ENCODE data around the gene ZBTB49. TPM values are rescaled to one million over a fixed set of nuclear protein-coding genes. Genes with fewer than 3 reads are reported as not detected.

The ZBTB49 gene, protein sequence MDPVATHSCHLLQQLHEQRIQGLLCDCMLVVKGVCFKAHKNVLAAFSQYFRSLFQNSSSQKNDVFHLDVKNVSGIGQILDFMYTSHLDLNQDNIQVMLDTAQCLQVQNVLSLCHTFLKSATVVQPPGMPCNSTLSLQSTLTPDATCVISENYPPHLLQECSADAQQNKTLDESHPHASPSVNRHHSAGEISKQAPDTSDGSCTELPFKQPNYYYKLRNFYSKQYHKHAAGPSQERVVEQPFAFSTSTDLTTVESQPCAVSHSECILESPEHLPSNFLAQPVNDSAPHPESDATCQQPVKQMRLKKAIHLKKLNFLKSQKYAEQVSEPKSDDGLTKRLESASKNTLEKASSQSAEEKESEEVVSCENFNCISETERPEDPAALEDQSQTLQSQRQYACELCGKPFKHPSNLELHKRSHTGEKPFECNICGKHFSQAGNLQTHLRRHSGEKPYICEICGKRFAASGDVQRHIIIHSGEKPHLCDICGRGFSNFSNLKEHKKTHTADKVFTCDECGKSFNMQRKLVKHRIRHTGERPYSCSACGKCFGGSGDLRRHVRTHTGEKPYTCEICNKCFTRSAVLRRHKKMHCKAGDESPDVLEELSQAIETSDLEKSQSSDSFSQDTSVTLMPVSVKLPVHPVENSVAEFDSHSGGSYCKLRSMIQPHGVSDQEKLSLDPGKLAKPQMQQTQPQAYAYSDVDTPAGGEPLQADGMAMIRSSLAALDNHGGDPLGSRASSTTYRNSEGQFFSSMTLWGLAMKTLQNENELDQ
- total RNA-seq (10 to 100 TPM in 3 of 7 donors, 1 to 10 TPM in 4; 5.5 to 13.4 (median 9.6) TPM), polyA plus RNA-seq (1 to 10 TPM; 5.7 to 6.0 TPM)
- long read RNA-seq, donor 1, partial matches to known transcripts: 11 of 29 reads
- long read RNA-seq, donor 1, other reads (novel, unspliced or antisense): 16 of 29 reads
- long read RNA-seq, donor 2, partial matches to known transcripts: 0 of 1 reads
- long read RNA-seq, donor 2, other reads (novel, unspliced or antisense): 0 of 1 reads
- long read RNA-seq, donor 3, partial matches to known transcripts: 0 of 8 reads
- long read RNA-seq, donor 3, other reads (novel, unspliced or antisense): 7 of 8 reads

DNA sequence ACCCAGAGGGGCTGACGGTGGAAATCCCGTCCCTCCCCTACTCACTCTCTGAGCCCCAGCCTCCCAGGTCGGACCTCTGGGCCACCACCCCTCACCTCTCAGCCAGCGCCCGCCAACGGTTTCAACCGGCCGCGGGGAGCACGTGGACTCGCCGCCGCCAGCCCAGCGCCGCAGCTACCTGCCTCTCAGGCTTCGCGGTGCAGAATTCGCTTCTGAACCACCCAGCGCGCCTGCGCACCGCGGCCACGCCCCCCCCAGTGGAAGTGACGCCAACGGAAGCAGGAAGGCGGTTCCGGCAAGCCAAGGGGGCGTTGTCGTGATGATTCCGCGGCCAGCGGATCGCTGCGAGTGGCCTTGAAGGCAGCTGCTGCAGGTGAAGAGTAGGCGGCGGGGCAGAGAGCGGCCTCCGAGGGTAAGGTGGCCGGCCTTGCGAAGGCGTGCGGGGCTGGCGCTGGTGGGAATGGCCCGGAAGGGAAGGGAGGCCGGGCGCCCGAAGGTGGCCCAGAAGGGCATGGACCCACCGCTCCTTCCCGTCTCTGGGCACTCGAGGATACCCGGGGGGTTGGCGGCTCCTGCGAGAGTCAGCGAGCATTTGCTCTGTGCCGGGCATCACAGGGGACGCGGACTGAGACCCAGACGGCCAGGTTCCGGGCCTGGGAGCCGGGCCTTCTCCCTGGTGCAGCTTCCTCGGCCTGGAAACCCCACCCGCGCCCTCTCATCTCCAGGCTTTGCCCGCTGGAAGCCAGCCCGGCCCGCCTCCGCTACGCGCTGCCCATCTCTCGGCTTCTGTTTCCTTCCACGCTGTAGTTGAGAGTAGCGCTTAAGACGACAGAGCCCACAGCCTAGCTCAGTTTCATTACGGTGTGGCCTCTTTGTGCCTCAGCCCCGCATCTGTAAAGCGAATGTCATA, at the start of gene ZBTB49, which contains the start of gene LYAR:
ZBTB49 (plus strand) TSS at position 311 of the 910 bp plus-strand sequence. CDS start 9,695 bp downstream, outside the sequence.
LYAR (minus strand) TSS at position 214 of the 910 bp plus-strand sequence. CDS start 6,412 bp downstream, outside the sequence.
- Histone ChIP-seq H3K36me3 (no peaks in the 10 kb centered on the region), H3K27me3 (no peaks in the 10 kb centered on the region), H3K27ac (peak within 1 kb of the TSS; percentile 36 to 77), H3K4me3 (peak within 1 kb of the TSS; percentile 76), H3K4me1 (ENCODE audit: insufficient read depth) (peaks cover 13% of the 10 kb centered on the region), H3K9me3 (no peaks in the 10 kb centered on the region)
- TF ChIP-seq EP300 (IDR thresholded peaks at IDR 0.05) (no peak), POLR2A (IDR thresholded peaks at IDR 0.05) (peak; percentile 46)
- WGBS, 3 donors: 0% methylated on average over 49 to 77 of the region's 77 CpGs
- intact Hi-C loops (cut with DNase I): no loop called here
- DNase-seq: peak; percentile 95 to 98 (median 95)

DNA sequence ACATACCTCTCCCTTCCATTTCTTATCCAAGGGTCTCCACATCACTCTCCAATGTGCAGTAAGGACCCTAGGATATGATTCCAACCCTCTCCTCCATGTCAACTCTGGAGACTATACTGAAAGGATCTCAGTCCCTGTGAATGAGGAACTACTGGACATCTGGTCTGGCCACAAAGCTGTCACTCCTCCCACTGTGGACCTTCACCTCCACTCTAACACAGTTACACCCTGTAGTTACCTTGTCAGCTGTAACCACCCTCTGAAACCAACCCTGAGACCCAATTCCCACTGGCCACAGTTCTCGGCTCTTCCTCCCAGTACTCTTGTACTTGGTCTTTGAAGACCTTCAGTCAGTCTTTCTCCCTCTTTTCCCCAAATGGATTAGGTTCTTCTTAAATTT, 44.9 kb upstream of the ZBTB49 start:
- peaks cover 9% of the 10 kb centered on the region for H3K4me1 ChIP-seq (ENCODE audit: insufficient read depth)
- no peak overlapping the region for H3K27ac ChIP-seq
- H3K27me3 ChIP-seq: no peaks in the 10 kb centered on the region
- no peak for TF ChIP-seq EP300 (IDR thresholded peaks at IDR 0.05)
- TF ChIP-seq, protein P1, sequence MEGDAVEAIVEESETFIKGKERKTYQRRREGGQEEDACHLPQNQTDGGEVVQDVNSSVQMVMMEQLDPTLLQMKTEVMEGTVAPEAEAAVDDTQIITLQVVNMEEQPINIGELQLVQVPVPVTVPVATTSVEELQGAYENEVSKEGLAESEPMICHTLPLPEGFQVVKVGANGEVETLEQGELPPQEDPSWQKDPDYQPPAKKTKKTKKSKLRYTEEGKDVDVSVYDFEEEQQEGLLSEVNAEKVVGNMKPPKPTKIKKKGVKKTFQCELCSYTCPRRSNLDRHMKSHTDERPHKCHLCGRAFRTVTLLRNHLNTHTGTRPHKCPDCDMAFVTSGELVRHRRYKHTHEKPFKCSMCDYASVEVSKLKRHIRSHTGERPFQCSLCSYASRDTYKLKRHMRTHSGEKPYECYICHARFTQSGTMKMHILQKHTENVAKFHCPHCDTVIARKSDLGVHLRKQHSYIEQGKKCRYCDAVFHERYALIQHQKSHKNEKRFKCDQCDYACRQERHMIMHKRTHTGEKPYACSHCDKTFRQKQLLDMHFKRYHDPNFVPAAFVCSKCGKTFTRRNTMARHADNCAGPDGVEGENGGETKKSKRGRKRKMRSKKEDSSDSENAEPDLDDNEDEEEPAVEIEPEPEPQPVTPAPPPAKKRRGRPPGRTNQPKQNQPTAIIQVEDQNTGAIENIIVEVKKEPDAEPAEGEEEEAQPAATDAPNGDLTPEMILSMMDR (IDR thresholded peaks at IDR 0.05): no peak
- no peak for TF ChIP-seq POLR2A (IDR thresholded peaks at IDR 0.05)
- DNase-seq: no peak
- H3K9me3 ChIP-seq: no peaks in the 10 kb centered on the region
- intact Hi-C loops (cut with DNase I): no loop called here
- no peak overlapping the region for H3K4me3 ChIP-seq
- no peaks in the 10 kb centered on the region for H3K36me3 ChIP-seq
- WGBS, 3 donors: 95 to 97% (median 97%) methylated on average over 1 of the region's 1 CpG

DNA sequence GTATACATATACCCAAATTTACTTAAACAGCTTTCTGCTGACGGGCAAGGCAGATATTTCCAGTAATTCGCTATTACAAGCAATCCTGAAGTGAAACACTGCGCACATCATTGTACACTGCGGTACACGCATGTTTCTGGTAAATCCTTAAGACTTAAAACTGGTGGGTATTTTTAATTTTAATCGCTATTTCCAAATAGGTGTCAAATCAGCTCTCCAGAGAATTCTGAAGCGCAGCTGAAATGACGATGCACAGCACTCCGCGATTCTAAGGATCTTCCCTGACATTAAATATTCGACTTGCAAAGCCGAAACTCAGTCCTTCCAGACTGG, 42.4 kb upstream of the ZBTB49 start:
- Histone ChIP-seq H3K4me3 (peak overlapping the region; percentile 86), H3K27ac (peak overlapping the region; percentile 70 to 94), H3K27me3 (no peaks in the 10 kb centered on the region), H3K36me3 (no peaks in the 10 kb centered on the region), H3K9me3 (no peaks in the 10 kb centered on the region), H3K4me1 (ENCODE audit: insufficient read depth) (peaks cover 9% of the 10 kb centered on the region)
- 1 to 3% (median 1%) methylated on average over 12 of the region's 12 CpGs for WGBS, 3 donors
- intact Hi-C loops (cut with DNase I): no loop called here
- DNase-seq: no peak
- TF ChIP-seq EP300 (IDR thresholded peaks at IDR 0.05) (no peak), POLR2A (IDR thresholded peaks at IDR 0.05) (no peak)
- TF ChIP-seq, protein P1 (IDR thresholded peaks at IDR 0.05): no peak

DNA sequence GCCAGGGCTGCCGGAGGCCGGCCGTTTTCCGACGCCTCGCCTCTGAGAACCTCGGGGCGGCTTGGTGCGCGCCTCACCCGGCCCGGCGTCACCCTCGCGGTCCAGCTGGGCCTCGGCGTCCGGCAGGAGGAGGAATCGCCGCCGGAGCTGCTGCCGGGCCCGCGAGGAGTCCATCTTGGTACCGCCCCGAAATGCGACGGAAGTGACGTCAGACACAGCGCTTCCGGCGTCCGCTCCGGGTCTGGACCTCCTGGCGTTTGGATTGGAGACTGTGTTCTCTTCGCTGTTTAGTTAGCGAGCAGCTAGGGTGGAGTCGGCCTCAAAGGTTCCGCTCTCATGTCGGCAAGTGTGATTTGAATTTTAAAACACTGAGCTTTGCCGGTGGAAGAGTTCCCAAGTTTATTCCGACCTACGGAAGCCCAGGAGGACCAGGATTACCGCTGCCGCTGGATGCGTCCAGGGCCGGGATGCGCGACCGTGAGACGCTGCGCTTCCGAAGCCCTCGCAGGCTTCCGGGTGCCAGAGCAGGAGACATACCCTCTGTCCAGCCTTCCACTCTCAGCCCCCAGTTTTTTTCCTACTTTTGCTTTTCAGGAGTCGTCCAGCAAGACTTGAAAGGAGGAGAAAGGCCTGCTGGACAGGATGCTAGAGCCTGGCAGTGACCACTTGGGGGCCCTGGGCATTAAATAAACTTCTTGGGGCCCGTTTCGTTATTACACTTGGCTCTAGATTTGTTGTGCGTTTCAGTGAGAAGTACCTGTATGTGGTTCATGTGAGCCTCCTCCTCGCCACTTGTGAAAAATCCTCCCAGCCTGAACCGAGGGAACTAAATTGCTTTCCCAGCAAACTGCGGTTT, 41.8 kb upstream of the ZBTB49 start, which contains the start of gene TMEM128:
TMEM128 (minus strand) TSS at position 195 of the 856 bp plus-strand sequence; CDS start at position 174, 21 bp downstream.
- H3K36me3 ChIP-seq: no peaks in the 10 kb centered on the region
- intact Hi-C loops (cut with DNase I): no loop called here
- H3K27ac ChIP-seq: peak within 1 kb of the TSS; percentile 70 to 94
- WGBS, 3 donors: 0 to 1% (median 1%) methylated on average over 59 to 62 of the region's 62 CpGs
- peaks cover 9% of the 10 kb centered on the region for H3K4me1 ChIP-seq (ENCODE audit: insufficient read depth)
- H3K4me3 ChIP-seq: peak within 1 kb of the TSS; percentile 86
- TF ChIP-seq, protein P1 (IDR thresholded peaks at IDR 0.05): peak in 2 of 3 donors; percentile 27 to 34
- peak; percentile 80 for TF ChIP-seq POLR2A (IDR thresholded peaks at IDR 0.05)
- no peak for TF ChIP-seq EP300 (IDR thresholded peaks at IDR 0.05)
- DNase-seq: peak; percentile 89 to 95 (median 93)
- H3K27me3 ChIP-seq: no peaks in the 10 kb centered on the region
- H3K9me3 ChIP-seq: no peaks in the 10 kb centered on the region

Measured in ovary (tissue), 10 donors.